Measurements from ENCODE around the gene C1orf226. TPM values are rescaled to one million over a fixed set of nuclear protein-coding genes. Genes with fewer than 3 reads are reported as not detected.
"Not testable (repeated sequence)": the region's sequence is repeated elsewhere in the genome, so short reads cannot be mapped to it uniquely, and the experiment has no call there.

Gene C1orf226
- total RNA-seq, 1 donor = not detected

DNA sequence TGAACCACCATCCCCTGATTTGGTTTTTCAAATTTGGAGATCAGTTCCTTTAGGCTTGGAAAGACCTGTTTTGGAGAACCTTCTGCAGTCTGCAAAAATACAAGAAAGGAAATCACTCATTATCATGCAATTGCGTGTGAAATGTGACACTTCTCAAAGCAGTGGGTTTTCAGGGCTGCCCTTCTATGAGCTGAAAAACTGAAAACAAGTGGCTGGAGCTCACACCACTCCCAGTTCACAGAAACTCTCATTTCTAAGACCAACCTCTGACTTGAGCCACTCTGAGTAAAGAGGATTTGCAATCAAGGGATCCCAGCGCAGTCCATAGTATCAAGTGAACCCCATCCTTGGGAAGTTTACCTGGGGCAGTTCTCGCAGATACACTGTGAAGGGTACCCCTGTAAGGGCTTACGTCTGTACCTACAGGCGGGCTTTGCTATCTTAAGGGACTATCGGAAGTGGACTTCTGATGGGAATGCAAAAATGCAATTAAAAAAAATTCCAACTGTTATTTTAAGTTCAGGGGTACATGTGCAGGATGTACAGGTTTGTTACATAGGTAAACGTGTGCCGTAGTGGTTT, 17.6 kb downstream of the C1orf226 start:
- no peaks in the 10 kb centered on the region for H3K4me1 ChIP-seq (ENCODE audit: insufficient read depth, low read length)
- no peaks in the 10 kb centered on the region for H3K9me3 ChIP-seq (ENCODE audit: low read depth, low read length)
- no peak overlapping the region for H3K4me3 ChIP-seq (ENCODE audit: low read length)
- peaks cover 10% of the 10 kb centered on the region for H3K27me3 ChIP-seq (ENCODE audit: insufficient read depth, low read length)

GRCh38 chr1:162400790-162401355, 19.3 kb downstream of the C1orf226 start:
- Histone ChIP-seq H3K27me3 (ENCODE audit: insufficient read depth, low read length) (peaks cover 10% of the 10 kb centered on the region), H3K4me3 (ENCODE audit: low read length) (no peak overlapping the region), H3K9me3 (ENCODE audit: low read depth, low read length) (no peaks in the 10 kb centered on the region), H3K4me1 (ENCODE audit: insufficient read depth, low read length) (no peaks in the 10 kb centered on the region)

DNA sequence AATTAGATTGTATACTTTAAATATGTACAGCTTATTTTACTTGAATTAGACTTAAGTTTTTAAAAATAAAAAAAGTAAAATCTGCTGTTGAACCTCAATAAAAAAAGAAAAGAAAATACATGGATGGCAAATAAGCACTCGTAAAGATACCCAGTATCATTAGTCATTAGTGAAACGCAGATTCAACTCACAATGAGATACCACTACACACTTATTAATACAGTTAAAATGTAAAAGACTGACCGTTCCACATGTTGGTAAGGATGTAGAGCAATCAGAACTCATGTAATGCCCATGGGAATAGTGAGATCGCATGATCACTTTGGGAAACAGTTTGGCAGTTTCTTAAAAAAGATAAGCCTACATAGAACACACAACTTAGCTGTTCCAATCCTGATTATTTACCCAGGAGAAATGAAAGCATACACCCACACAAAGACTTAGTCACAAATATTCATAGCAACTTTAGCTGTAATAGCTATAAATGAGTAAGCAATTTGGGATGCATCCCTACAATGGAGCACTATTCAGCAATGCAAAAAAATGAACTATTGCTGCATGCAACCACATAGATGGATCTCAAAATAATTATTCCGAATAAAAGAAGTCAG, 23.1 kb downstream of the C1orf226 start:
- Histone ChIP-seq H3K4me1 (ENCODE audit: insufficient read depth, low read length) (no peaks in the 10 kb centered on the region), H3K9me3 (ENCODE audit: low read depth, low read length) (no peaks in the 10 kb centered on the region), H3K4me3 (ENCODE audit: low read length) (no peak overlapping the region), H3K27me3 (ENCODE audit: insufficient read depth, low read length) (no peaks in the 10 kb centered on the region)

DNA sequence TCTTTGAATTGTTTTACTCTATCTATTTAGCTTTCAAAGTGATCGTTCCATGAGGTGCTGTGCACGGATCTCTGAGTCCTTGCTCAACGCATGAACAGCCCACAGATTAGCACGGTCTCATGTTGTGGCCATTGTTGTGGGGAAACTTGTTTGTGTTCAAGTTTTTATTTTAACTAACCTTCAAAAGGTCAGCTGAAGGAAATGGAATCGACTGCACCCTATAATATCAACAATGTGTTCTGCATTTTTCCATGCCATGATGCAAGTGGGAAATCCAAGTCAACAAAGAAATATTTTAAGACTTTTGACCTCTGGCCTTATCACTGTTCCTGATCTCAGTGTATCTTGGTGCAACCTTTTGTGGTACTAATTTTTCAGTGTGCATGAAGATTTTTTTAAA, 24.3 kb downstream of the C1orf226 start:
- Histone ChIP-seq H3K27me3 (ENCODE audit: insufficient read depth, low read length) (no peaks in the 10 kb centered on the region), H3K4me3 (ENCODE audit: low read length) (no peak overlapping the region), H3K4me1 (ENCODE audit: insufficient read depth, low read length) (no peaks in the 10 kb centered on the region), H3K9me3 (ENCODE audit: low read depth, low read length) (no peaks in the 10 kb centered on the region)

- no peaks in the 10 kb centered on the region for H3K27me3 ChIP-seq (ENCODE audit: insufficient read depth, low read length)
- no peaks in the 10 kb centered on the region for H3K9me3 ChIP-seq (ENCODE audit: low read depth, low read length)
- peaks cover 5% of the 10 kb centered on the region for H3K4me1 ChIP-seq (ENCODE audit: insufficient read depth, low read length)
- no peak overlapping the region for H3K4me3 ChIP-seq (ENCODE audit: low read length)
Measured at GRCh38 chr1:162406811-162407210, 25.3 kb downstream of the C1orf226 start.

- no peaks in the 10 kb centered on the region for H3K9me3 ChIP-seq (ENCODE audit: low read depth, low read length)
- peaks cover 12% of the 10 kb centered on the region for H3K4me1 ChIP-seq (ENCODE audit: insufficient read depth, low read length)
- no peaks in the 10 kb centered on the region for H3K27me3 ChIP-seq (ENCODE audit: insufficient read depth, low read length)
- H3K4me3 ChIP-seq (ENCODE audit: low read length) = no peak overlapping the region
Measured at GRCh38 chr1:162407539-162407938, 26.0 kb downstream of the C1orf226 start.

DNA sequence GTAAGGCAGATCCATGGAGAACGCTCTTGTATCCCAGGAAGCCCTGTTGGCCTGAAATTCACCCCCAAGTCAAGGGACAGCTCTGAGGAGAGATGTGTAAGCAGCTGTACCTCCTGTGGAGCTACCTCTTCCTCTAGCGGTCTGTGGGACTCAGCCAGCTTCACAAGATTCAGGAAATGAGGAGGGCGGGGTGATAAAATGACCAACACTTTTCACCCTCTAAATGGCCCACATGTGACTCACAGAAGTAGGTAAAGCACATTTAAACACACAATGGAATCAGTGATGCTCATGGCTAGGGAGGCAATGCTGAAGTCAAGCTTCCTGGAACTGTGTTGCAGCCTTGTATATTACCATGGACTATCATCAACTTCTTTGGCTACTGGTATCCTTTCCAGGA, 30.5 kb downstream of the C1orf226 start, which contains the start of gene SH2D1B:
SH2D1B (minus strand) TSS at position 135 of the 400 bp plus-strand sequence; CDS start at position 15, 120 bp downstream.
- H3K9me3 ChIP-seq (ENCODE audit: low read depth, low read length) = no peaks in the 10 kb centered on the region
- peak within 1 kb of the TSS; percentile 23 for H3K4me3 ChIP-seq (ENCODE audit: low read length)
- H3K4me1 ChIP-seq (ENCODE audit: insufficient read depth, low read length) = peaks cover 19% of the 10 kb centered on the region
- no peaks in the 10 kb centered on the region for H3K27me3 ChIP-seq (ENCODE audit: insufficient read depth, low read length)

GRCh38 chr1:162416215-162416614, 34.7 kb downstream of the C1orf226 start:
- Histone ChIP-seq H3K9me3 (ENCODE audit: low read depth, low read length) (no peaks in the 10 kb centered on the region), H3K4me3 (ENCODE audit: low read length) (no peak overlapping the region), H3K27me3 (ENCODE audit: insufficient read depth, low read length) (no peaks in the 10 kb centered on the region), H3K4me1 (ENCODE audit: insufficient read depth, low read length) (peaks cover 21% of the 10 kb centered on the region)

GRCh38 chr1:162416909-162417308, 35.4 kb downstream of the C1orf226 start:
- no peak overlapping the region for H3K4me3 ChIP-seq (ENCODE audit: low read length)
- H3K9me3 ChIP-seq (ENCODE audit: low read depth, low read length) = no peaks in the 10 kb centered on the region
- peaks cover 21% of the 10 kb centered on the region for H3K4me1 ChIP-seq (ENCODE audit: insufficient read depth, low read length)
- H3K27me3 ChIP-seq (ENCODE audit: insufficient read depth, low read length) = no peaks in the 10 kb centered on the region

GRCh38 chr1:162417650-162418049, 36.1 kb downstream of the C1orf226 start:
- Histone ChIP-seq H3K9me3 (ENCODE audit: low read depth, low read length) (no peaks in the 10 kb centered on the region), H3K4me1 (ENCODE audit: insufficient read depth, low read length) (peaks cover 21% of the 10 kb centered on the region), H3K4me3 (ENCODE audit: low read length) (no peak overlapping the region), H3K27me3 (ENCODE audit: insufficient read depth, low read length) (no peaks in the 10 kb centered on the region)

DNA sequence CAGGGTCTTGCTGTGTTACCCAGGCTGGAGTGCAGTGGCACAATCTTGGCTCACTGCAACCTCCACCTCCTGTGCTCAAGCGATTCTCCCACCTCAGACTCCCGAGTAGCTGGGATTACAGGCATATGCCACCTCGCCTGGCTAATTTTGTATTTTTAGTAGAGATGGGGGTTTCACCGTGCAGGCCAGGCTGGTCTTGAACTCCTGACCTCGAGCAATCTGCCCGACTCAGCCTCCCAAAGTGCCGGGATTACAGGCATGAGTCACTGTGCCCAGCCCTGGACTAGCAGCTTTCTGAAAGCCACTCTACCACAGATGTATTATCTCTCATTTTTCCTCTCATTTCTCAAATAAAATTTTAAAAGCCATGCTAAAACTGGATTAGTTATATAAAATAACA, 37.1 kb downstream of the C1orf226 start:
- peaks cover 24% of the 10 kb centered on the region for H3K4me1 ChIP-seq (ENCODE audit: insufficient read depth, low read length)
- H3K27me3 ChIP-seq (ENCODE audit: insufficient read depth, low read length); H3K9me3 ChIP-seq (ENCODE audit: low read depth, low read length); H3K4me3 ChIP-seq (ENCODE audit: low read length): not testable (repeated sequence)

DNA sequence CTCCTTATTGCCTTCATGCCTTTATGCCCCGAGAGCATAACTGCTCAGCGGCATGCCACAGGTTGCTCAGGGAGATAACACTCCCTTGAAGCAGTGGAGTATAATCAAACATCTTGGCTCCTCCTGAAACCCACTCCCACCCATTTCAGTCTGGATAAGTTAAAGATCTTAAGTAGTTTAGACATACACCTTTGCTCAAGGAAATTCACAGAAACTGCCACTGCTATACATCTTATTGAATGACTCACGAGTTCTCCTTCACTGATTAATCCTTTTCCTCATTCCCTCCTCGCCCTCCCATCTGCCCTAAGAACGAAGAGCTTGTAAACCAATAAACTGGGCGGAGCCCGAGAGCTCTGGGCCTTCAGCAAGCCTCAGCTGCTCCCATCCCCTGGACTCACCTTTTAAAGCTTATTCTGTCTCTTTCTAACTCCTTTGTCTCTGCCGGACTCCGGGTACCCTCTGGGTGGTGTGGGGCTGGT, 38.0 kb downstream of the C1orf226 start:
- H3K27me3 ChIP-seq (ENCODE audit: insufficient read depth, low read length); H3K4me3 ChIP-seq (ENCODE audit: low read length); H3K9me3 ChIP-seq (ENCODE audit: low read depth, low read length): not testable (repeated sequence)
- peaks cover 33% of the 10 kb centered on the region for H3K4me1 ChIP-seq (ENCODE audit: insufficient read depth, low read length)

- H3K4me3 ChIP-seq (ENCODE audit: low read length) = no peak overlapping the region
- H3K4me1 ChIP-seq (ENCODE audit: insufficient read depth, low read length) = peaks cover 39% of the 10 kb centered on the region
- no peaks in the 10 kb centered on the region for H3K27me3 ChIP-seq (ENCODE audit: insufficient read depth, low read length)
- H3K9me3 ChIP-seq (ENCODE audit: low read depth, low read length) = no peaks in the 10 kb centered on the region
Measured at GRCh38 chr1:162420120-162420519, 38.6 kb downstream of the C1orf226 start.

DNA sequence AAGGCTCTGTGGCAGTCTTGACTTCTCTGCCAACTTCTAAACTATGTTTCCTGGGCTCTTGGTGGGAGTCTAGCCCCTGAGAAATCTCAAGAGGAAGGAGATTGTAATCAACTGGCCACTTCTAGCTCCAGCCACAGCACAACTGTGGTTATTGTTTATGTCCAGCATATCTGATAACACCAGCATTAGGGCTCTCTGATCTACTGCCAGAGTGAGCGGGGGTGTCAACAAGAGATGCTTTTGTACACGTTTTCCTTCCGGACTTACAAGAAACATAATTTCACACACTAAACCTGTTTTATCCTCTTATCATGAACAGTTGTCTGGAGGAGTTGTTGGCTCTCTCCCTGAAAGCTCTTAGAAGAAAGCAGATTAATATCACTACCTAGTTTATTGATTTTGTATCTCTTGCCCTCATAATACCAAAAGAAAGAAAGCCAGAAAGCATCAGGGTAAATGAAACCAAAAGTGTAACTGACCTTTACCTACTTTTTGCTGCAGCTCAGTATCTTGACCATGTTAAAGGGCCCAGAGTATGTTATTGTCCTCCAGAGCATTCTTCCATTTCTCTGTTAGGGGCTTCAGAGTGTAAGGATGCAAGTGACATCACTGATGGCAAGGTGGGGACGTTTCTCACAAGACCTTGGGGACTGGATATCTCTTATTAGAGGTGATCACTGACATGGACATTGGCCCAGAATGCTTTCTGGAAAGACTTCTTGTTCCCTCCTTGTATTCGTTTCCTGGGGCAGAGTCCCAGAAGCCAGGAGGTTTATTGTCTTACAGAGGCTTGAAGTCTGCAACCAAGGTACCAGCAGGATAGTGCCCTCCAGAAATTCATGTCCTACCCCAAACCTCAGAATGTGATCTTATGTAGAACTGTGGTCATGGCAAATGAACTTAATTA, 40.0 kb downstream of the C1orf226 start:
- Histone ChIP-seq H3K4me3 (ENCODE audit: low read length) (no peak overlapping the region), H3K9me3 (ENCODE audit: low read depth, low read length) (no peaks in the 10 kb centered on the region)

More for the DNA sequence above, 40.0 kb downstream of the C1orf226 start:
- Histone ChIP-seq H3K4me1 (ENCODE audit: insufficient read depth, low read length) (peaks cover 39% of the 10 kb centered on the region), H3K27me3 (ENCODE audit: insufficient read depth, low read length) (no peaks in the 10 kb centered on the region)

Measured in mononuclear cell (primary cell).